HepG2 (cell line): ENCODE data around the gene NME9. TPM values are rescaled to one million over a fixed set of nuclear protein-coding genes. Genes with fewer than 3 reads are reported as not detected.

Experiments used
- CBX1 ChIP-seq: IDR thresholded peaks from one replicate; pipeline ENCODE4 v1.6.1; 2016; ENCODE audit warnings: antibody characterized with exemption, low read depth
- CCDC6 ChIP-seq: sonication (generic); formaldehyde crosslinking; IDR thresholded peaks from 2 replicates; pipeline ENCODE4 v1.8.1; 2022; ENCODE audit warnings: mild to moderate bottlenecking, missing genetic modification reagents, moderate library complexity
- CREB3 ChIP-seq: sonication (generic); formaldehyde crosslinking; IDR thresholded peaks from 2 replicates; pipeline ENCODE4 v1.5.0; 2020; ENCODE audit warnings: missing genetic modification reagents
- HMGA1 ChIP-seq: sonication (generic); formaldehyde crosslinking; conservative IDR thresholded peaks from 2 replicates; pipeline ENCODE4 v1.4.0; 2020; ENCODE audit warnings: missing genetic modification reagents
- MBNL3 ChIP-seq: fragments of 250-450 bp; sonication (Bioruptor Pico); conservative IDR thresholded peaks from 2 replicates; pipeline ENCODE4 v1.8.0; 2022; ENCODE audit warnings: mild to moderate bottlenecking, inconsistent platforms
- NCOA1 ChIP-seq: sonication (generic); formaldehyde crosslinking; IDR thresholded peaks from 2 replicates; pipeline ENCODE4 v1.9.0; 2021; ENCODE audit warnings: missing genetic modification reagents
- NFATC3 ChIP-seq: sonication (generic); formaldehyde crosslinking; IDR thresholded peaks from 2 replicates; pipeline ENCODE4 v1.5.1; 2020; ENCODE audit warnings: mild to moderate bottlenecking, missing genetic modification reagents
- ONECUT2 ChIP-seq: sonication (generic); formaldehyde crosslinking; IDR thresholded peaks from 2 replicates; pipeline ENCODE4 v1.4.0; 2020; ENCODE audit warnings: missing genetic modification reagents
- RCOR2 ChIP-seq: IDR thresholded peaks from 2 replicates; pipeline ENCODE4 v1.6.1; 2016; ENCODE audit warnings: missing biosample characterization, missing genetic modification reagents
- RFX3 ChIP-seq: IDR thresholded peaks from 2 replicates; pipeline ENCODE4 v1.6.1; 2016; ENCODE audit warnings: missing biosample characterization, missing genetic modification reagents
- RORA ChIP-seq: sonication (generic); formaldehyde crosslinking; IDR thresholded peaks from 2 replicates; pipeline ENCODE4 v1.5.0; 2020; ENCODE audit warnings: mild to moderate bottlenecking, missing genetic modification reagents, moderate library complexity
- SMYD3 ChIP-seq: sonication (generic); formaldehyde crosslinking; IDR thresholded peaks from 2 replicates; pipeline ENCODE4 v1.8.1; 2023; ENCODE audit warnings: mild to moderate bottlenecking, missing genetic modification reagents
- TBP ChIP-seq: sonication (generic); formaldehyde crosslinking; IDR thresholded peaks from 2 replicates; pipeline ENCODE4 v1.5.0; 2020; ENCODE audit warnings: missing genetic modification reagents
- ZC3H13 ChIP-seq: sonication (generic); formaldehyde crosslinking; IDR thresholded peaks from 2 replicates; pipeline ENCODE4 v1.8.1; 2023; ENCODE audit warnings: mild to moderate bottlenecking, missing genetic modification reagents, moderate library complexity
- ZFP37 ChIP-seq: sonication (generic); formaldehyde crosslinking; IDR thresholded peaks from 2 replicates; pipeline ENCODE4 v1.4.0; 2020; ENCODE audit warnings: missing genetic modification reagents, borderline replicate concordance
- ZNF34 ChIP-seq: sonication (generic); formaldehyde crosslinking; IDR thresholded peaks from 2 replicates; pipeline ENCODE4 v1.4.0; 2020; ENCODE audit warnings: mild to moderate bottlenecking, missing genetic modification reagents, borderline replicate concordance
- ZNF547 ChIP-seq: sonication (generic); formaldehyde crosslinking; IDR thresholded peaks from 2 replicates; pipeline ENCODE4 v1.5.1; 2020; ENCODE audit warnings: mild to moderate bottlenecking, missing genetic modification reagents
- ZNF550 ChIP-seq: sonication (generic); formaldehyde crosslinking; IDR thresholded peaks from 2 replicates; pipeline ENCODE4 v1.4.0; 2020; ENCODE audit warnings: mild to moderate bottlenecking, missing genetic modification reagents, borderline replicate concordance
- ZNF570 ChIP-seq: sonication (generic); formaldehyde crosslinking; IDR thresholded peaks from 2 replicates; pipeline ENCODE4 v1.4.0; 2020; ENCODE audit warnings: mild to moderate bottlenecking, missing genetic modification reagents, borderline replicate concordance
- ZNF577 ChIP-seq: sonication (generic); formaldehyde crosslinking; IDR thresholded peaks from 2 replicates; pipeline ENCODE4 v1.4.0; 2020; ENCODE audit warnings: mild to moderate bottlenecking, low read depth, missing genetic modification reagents, borderline replicate concordance
- ZNF776 ChIP-seq: sonication (generic); formaldehyde crosslinking; IDR thresholded peaks from 2 replicates; pipeline ENCODE4 v1.4.0; 2020; ENCODE audit warnings: mild to moderate bottlenecking, missing genetic modification reagents
- ZNF83 ChIP-seq: sonication (generic); formaldehyde crosslinking; IDR thresholded peaks from 2 replicates; pipeline ENCODE4 v1.4.0; 2020; ENCODE audit warnings: missing genetic modification reagents, mild to moderate bottlenecking, borderline replicate concordance
- ZSCAN12 ChIP-seq: sonication (generic); formaldehyde crosslinking; IDR thresholded peaks from 2 replicates; pipeline ENCODE4 v1.9.0; 2021; ENCODE audit warnings: mild to moderate bottlenecking, missing genetic modification reagents
- polyA plus RNA-seq, 8 experiments: library from polyadenylated mRNA; depleted of rRNA in 3 of 8; stranded (reverse) in 7 of 8; unstranded in 1 of 8; fragments of >200 nt; fragmentation: Illumina TruSeq in 4 of 8; extraction: Trizol in 4 of 8; gene quantifications; 2 replicates each; pipeline versions ENCODE4 v1.2.1 to v1.2.3, GENCODE V29; 2011 to 2016; ENCODE audit warnings: low read depth in 4 of 8, missing spikeins in 1 of 8, mixed read lengths in 1 of 8; ENCODE audit not compliant: insufficient read depth in 1 of 8
- total RNA-seq, 5 experiments: library from RNA; depleted of rRNA; stranded (reverse); fragments of >200 nt; fragmentation: Illumina TruSeq; extraction: Trizol; gene quantifications; 2 replicates each; pipeline ENCODE4 v1.2.3, GENCODE V29; 2016; ENCODE audit warnings: low read depth in 1 of 5
- TF ChIP-seq, protein P1 (sequence below): sonication (generic); formaldehyde crosslinking; IDR thresholded peaks from 2 replicates; pipeline ENCODE4 v1.8.0; 2022; ENCODE audit warnings: missing genetic modification reagents, mild to moderate bottlenecking, inconsistent platforms, borderline replicate concordance
- TF ChIP-seq, protein P2 (sequence below): sonication (generic); formaldehyde crosslinking; IDR thresholded peaks from 2 replicates; pipeline ENCODE4 v1.4.0; 2020; ENCODE audit warnings: missing genetic modification reagents
- TF ChIP-seq, protein P3 (sequence below): sonication (generic); formaldehyde crosslinking; IDR thresholded peaks from 2 replicates; pipeline ENCODE4 v1.5.1; 2020; ENCODE audit warnings: mild to moderate bottlenecking, missing genetic modification reagents, moderate library complexity

The NME9 gene
- total and polyA plus RNA-seq, 2 of the 13 experiments (the other 11 are each of a cell fraction or from before 2014, with no cell fraction given), result not detected

- TF ChIP-seq NCOA1 (CRISPR knock-in tag) (0 out of 2 replicates have a peak, but pooled peaks have one; percentile 38), ZSCAN12 (CRISPR knock-in tag) (no peak), ONECUT2 (CRISPR knock-in tag) (no peak), CREB3 (no peak), CCDC6 (peak; percentile 5; the same call in 1 of the 2 replicates), HMGA1 (no peak), RFX3 (CRISPR knock-in tag) (peak; percentile 98), ZNF34 (CRISPR knock-in tag) (0 out of 2 replicates have a peak, but pooled peaks have one; percentile 34), RORA (CRISPR knock-in tag) (no peak), CBX1 (no peak), ZNF577 (CRISPR knock-in tag) (no peak), ZNF547 (0 out of 2 replicates have a peak, but pooled peaks have one; percentile 59), ZC3H13 (CRISPR knock-in tag) (no peak), ZNF776 (CRISPR knock-in tag) (0 out of 2 replicates have a peak, but pooled peaks have one; percentile 57), ZFP37 (CRISPR knock-in tag) (no peak), RCOR2 (CRISPR knock-in tag) (no peak), ZNF83 (CRISPR knock-in tag) (no peak), NFATC3 (CRISPR knock-in tag) (no peak; the same call in 1 of the 2 replicates), ZNF570 (CRISPR knock-in tag) (no peak), MBNL3 (no peak), ZNF550 (CRISPR knock-in tag) (no peak), SMYD3 (CRISPR knock-in tag) (no peak), TBP (no peak)
- TF ChIP-seq, protein P1, sequence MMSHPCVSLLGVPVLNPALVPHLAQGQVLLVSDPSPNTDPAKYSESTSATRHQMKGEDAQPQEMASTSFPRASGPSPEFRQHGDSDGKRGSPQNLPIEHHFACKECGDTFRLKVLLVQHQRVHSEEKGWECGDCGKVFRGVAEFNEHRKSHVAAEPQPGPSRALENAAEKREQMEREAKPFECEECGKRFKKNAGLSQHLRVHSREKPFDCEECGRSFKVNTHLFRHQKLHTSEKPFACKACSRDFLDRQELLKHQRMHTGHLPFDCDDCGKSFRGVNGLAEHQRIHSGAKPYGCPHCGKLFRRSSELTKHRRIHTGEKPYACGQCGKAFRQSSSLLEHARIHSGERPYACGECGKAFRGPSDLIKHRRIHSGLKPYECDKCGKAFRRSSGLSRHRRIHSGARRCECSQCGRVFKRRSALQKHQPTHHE (CRISPR knock-in tag), result 0 out of 2 replicates have a peak, but pooled peaks have one; percentile 51
- TF ChIP-seq, protein P2, sequence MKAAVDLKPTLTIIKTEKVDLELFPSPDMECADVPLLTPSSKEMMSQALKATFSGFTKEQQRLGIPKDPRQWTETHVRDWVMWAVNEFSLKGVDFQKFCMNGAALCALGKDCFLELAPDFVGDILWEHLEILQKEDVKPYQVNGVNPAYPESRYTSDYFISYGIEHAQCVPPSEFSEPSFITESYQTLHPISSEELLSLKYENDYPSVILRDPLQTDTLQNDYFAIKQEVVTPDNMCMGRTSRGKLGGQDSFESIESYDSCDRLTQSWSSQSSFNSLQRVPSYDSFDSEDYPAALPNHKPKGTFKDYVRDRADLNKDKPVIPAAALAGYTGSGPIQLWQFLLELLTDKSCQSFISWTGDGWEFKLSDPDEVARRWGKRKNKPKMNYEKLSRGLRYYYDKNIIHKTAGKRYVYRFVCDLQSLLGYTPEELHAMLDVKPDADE (CRISPR knock-in tag), result no peak
- TF ChIP-seq, protein P3, sequence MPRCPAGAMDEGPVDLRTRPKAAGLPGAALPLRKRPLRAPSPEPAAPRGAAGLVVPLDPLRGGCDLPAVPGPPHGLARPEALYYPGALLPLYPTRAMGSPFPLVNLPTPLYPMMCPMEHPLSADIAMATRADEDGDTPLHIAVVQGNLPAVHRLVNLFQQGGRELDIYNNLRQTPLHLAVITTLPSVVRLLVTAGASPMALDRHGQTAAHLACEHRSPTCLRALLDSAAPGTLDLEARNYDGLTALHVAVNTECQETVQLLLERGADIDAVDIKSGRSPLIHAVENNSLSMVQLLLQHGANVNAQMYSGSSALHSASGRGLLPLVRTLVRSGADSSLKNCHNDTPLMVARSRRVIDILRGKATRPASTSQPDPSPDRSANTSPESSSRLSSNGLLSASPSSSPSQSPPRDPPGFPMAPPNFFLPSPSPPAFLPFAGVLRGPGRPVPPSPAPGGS (CRISPR knock-in tag), result no peak
These were observed at the start of gene NME9 (continued) for GRCh38 chr3:138329127-138329983.
